ENCODE results near the gene OR56B1.
"Not testable (repeated sequence)": the region's sequence is repeated elsewhere in the genome, so short reads cannot be mapped to it uniquely, and the experiment has no call there.

The OR56B1 gene, protein sequence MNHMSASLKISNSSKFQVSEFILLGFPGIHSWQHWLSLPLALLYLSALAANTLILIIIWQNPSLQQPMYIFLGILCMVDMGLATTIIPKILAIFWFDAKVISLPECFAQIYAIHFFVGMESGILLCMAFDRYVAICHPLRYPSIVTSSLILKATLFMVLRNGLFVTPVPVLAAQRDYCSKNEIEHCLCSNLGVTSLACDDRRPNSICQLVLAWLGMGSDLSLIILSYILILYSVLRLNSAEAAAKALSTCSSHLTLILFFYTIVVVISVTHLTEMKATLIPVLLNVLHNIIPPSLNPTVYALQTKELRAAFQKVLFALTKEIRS

DNA sequence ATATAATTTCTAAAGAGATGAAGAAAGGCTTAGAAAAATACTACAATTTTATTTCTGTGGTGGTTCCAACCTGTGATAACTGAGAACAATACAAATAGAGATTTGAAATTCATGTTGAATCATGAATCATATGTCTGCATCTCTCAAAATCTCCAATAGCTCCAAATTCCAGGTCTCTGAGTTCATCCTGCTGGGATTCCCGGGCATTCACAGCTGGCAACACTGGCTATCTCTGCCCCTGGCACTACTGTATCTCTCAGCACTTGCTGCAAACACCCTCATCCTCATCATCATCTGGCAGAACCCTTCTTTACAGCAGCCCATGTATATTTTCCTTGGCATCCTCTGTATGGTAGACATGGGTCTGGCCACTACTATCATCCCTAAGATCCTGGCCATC is at the start of gene OR56B1:
TSS of gene OR56B1 (plus strand) at position 53 of the 400 bp plus-strand sequence. CDS start at position 122, 69 bp downstream.
- no peak for DNase-seq

DNA sequence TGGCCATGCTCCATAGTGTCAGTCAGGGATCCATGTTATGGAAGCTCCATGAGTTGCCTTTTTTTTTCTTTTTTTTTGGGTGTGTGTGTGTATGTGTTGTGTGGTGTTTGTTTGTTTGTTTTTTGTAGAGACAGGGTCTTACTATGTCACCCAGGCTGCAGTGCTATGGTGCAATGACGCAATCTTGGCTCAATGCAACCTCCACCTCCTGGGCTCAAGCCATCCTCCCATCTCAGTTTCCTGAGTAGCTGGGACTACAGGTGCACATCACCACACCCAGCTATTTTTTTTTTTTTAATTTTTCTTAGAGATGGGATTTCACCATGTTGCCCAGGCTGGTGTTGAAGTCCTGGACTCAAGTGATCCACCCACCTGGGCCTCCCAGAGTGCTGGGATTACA is 47.8 kb upstream of the OR56B1 start:
- no peak for DNase-seq

- DNase-seq = no peak
Measured at GRCh38 chr11:5689551-5689983, 46.7 kb upstream of the OR56B1 start, which contains the start of gene TRIM22. TRIM22 (plus strand) TSS chr11:5689790; CDS start chr11:5696233, 6,443 bp downstream.

- no peak for DNase-seq
Measured at GRCh38 chr11:5690216-5690615, 46.0 kb upstream of the OR56B1 start.

GRCh38 chr11:5690736-5691135 is 45.5 kb upstream of the OR56B1 start:
- DNase-seq = no peak

- DNase-seq = not testable (repeated sequence)
Measured at GRCh38 chr11:5691238-5691963, 44.8 kb upstream of the OR56B1 start.

GRCh38 chr11:5691964-5692361 is 44.3 kb upstream of the OR56B1 start:
- DNase-seq = no peak

DNA sequence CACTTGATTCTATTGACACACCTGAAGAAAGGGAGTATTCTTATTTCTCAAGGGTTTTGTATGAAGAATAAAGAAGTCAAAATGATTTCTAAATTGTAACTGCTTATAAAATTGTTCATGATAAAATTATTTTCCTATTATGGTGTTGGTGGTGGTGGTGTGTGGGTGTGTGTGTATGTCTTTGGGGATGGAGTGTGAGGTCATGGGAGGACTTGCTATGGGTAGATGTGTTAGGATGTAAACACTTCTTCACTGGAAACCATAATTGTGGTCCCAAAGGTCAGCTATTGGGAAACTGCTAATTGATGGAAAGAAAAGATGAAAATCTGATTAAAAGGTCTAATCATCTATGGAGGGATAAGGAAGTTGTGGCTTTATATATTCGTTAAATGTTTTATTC is 41.6 kb upstream of the OR56B1 start:
- DNase-seq = no peak

DNA sequence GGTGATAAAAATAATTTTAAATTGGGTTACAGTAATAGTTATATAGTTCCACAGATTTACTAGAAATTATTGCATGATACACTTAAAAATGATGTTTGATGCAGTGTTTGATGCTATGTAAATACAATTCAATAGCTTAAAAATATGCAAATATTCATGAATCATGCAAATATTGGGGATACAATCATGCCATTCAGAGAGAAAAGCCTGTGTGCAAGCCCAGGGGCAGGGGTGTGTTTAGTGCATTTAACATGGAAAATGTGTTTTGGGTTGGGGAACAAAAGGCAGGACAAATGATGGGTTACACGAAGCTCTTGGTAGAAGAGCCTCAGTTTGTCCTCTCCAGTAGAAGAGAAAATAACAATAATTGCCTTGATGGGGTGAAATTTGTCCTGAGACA is 40.7 kb upstream of the OR56B1 start:
- no peak for DNase-seq

- DNase-seq = no peak
Measured at GRCh38 chr11:5696210-5696609, 40.0 kb upstream of the OR56B1 start.

GRCh38 chr11:5698281-5698680 is 38.0 kb upstream of the OR56B1 start:
- DNase-seq = no peak

GRCh38 chr11:5700421-5701054 is 35.7 kb upstream of the OR56B1 start:
- no peak for DNase-seq

DNA sequence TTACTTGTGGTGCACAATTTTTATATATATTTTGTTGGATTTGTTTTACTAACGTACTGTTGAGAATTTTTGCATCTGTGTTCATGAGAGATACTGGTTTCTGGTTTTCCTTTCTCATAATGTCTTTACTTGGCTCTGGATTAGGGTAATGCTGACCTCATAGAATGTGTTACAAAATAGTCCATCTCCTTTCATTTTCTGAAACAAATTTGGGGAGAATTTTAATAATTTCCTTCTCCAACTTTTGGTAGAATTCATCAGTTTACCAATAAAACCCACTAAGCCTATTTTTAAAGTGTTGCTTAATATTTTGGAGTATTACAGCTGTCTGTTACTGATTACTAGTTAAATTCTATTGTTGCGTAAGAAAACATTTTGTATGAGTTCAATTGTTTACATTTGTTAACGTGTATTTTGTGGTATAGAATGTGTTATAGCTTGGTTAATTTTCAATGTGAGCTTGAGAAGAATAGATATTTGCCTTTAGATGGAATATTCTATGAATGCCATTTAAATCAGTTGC is 35.1 kb upstream of the OR56B1 start:
- DNase-seq = no peak

DNA sequence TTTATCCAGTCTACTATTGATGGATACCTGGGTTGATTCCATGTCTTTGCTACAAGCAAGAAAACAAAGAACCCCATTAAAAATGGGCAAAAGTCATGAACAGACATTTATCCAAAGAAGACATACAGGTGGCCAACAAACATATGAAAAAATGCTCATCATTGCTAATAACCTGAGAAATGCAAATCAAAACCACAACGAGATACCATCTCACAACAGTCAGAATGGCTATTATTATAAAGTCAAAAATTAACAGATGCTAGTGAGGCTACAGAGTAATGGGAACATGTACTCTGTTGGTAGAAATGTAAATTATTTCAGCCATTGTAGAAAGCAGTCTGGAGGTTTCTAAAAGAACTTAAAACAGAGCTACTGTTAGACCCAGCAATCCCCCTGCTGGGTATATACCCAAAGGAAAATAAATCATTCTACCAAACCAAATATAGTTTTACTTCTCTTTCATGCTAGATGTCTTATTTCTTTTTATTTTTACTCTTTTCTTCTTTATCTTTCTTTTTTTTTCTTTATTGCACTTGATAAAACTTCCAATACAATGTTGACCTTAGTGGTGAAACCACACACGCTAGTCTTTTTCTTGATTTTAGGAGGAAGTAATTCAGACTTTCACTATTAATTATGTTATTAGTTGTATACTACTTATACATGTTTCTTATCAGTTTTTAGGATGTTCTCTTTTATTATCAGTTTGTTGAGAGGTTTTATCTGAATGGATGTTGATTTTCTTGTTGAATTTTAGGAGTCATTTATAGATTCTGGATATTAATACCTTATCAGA is 32.3 kb upstream of the OR56B1 start:
- DNase-seq = no peak

- DNase-seq = no peak
Measured at GRCh38 chr11:5705688-5706087, 30.6 kb upstream of the OR56B1 start.

GRCh38 chr11:5712507-5712906 is 23.7 kb upstream of the OR56B1 start:
- DNase-seq = no peak

- DNase-seq = no peak
Measured at GRCh38 chr11:5713695-5714094, 22.6 kb upstream of the OR56B1 start.

- DNase-seq = not testable (repeated sequence)
Measured at GRCh38 chr11:5716518-5716917, 19.7 kb upstream of the OR56B1 start.

DNA sequence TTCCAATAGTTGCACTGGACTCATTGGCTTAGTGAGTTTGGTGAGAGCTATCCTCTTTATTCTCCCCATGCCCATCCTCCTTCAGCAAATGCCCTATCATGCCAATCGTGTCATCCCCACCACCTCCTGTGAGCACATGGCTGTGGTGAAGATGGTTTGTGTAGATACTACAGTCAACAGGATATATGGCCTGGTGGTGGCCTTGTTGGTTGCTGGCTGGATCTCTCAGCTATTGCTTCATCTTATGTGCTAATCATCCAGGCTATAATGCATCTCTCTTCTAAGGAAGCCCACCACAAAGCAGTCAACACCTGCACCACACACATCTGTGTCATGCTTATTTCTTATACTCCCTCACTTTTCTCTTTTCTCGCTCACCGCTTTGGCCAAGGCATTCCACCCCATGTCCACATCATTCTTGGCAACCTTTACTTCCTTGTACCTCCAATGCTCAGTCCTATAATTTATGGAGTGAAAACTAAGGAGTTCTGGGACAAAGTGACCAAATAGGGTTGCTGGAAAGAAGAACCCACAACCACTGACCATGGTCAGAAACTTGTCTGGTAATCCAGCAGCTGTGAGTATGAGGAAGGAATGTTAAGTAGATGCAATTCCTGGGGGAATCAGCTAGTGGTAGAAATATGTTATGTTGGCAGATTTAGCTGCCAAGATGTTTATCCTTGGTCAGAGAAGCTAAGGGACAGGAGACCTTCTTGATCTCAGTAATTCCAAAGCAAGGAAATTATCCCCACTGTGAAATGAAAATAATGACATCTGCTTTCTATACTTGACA is 16.3 kb upstream of the OR56B1 start:
- DNase-seq = no peak

GRCh38 chr11:5722622-5723021 is 13.6 kb upstream of the OR56B1 start:
- no peak for DNase-seq

DNA sequence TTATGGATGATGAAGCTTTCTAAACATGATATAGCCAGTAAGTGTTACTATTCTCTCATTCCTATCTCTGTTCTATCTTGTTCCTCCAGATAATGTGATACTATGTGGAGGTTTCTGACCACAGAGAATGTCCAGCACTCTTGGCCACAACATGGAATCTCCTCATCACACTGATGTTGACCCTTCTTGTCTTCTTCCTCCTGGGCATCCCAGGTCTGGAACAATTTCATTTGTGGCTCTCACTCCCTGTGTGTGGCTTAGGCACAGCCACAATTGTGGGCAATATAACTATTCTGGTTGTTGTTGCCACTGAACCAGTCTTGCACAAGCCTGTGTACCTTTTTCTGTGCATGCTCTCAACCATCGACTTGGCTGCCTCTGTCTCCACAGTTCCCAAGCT is 9.9 kb upstream of the OR56B1 start:
- no peak for DNase-seq

DNA sequence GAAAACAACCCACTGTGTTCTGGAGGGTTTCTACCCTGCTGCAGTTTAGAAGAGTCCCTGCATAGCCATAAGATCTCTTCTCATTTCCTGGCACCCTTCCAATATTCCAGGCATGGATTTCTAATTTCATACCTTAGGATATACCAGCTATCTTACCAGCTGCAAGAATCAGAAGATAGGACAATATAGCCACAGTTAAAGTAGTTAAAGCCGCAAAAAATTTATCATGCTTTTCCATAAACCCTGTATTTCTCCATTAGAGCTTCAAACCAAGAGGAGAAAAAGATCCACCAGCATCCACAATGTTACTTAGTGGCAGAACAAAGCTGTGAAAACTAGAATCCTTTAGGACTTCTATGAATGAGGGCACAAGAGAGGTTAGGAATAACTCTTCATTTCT is 8.6 kb upstream of the OR56B1 start:
- DNase-seq = no peak

Measured in NCI-H2171 (cell line).